HEK293 (cell line): ENCODE measurements around the gene RELT.

Source experiments
- AEBP2 ChIP-seq: fragments of 450-650 bp; formaldehyde crosslinking; IDR thresholded peaks from 2 replicates; pipeline ENCODE4 v1.5.1; 2016; ENCODE audit warnings: missing biosample characterization, missing genetic modification characterization, borderline replicate concordance
- FEZF1 ChIP-seq: fragments of 450-650 bp; formaldehyde crosslinking; IDR thresholded peaks from 2 replicates; pipeline ENCODE4 v1.5.1; 2016; ENCODE audit warnings: missing biosample characterization, missing genetic modification characterization
- KLF7 ChIP-seq: fragments of 450-650 bp; formaldehyde crosslinking; IDR thresholded peaks from 2 replicates; pipeline ENCODE4 v1.5.1; 2016; ENCODE audit warnings: missing biosample characterization, missing genetic modification characterization, borderline replicate concordance
- PATZ1 ChIP-seq: fragments of 450-650 bp; formaldehyde crosslinking; IDR thresholded peaks from 2 replicates; pipeline ENCODE4 v1.5.1; 2016; ENCODE audit warnings: missing biosample characterization, missing genetic modification characterization
- PBX3 ChIP-seq: sonication (generic); formaldehyde crosslinking; IDR thresholded peaks from 2 replicates; pipeline ENCODE4 v1.8.1; 2022; ENCODE audit warnings: mild to moderate bottlenecking, moderate library complexity, missing genetic modification reagents
- PRDM6 ChIP-seq: fragments of 450-650 bp; formaldehyde crosslinking; IDR thresholded peaks from 2 replicates; pipeline ENCODE4 v1.5.1; 2017; ENCODE audit warnings: missing biosample characterization, missing genetic modification characterization
- TCF7L2 ChIP-seq: IDR thresholded peaks from 2 replicates; pipeline ENCODE4 v1.6.1; 2011; ENCODE audit warnings: low read depth, mild to moderate bottlenecking, inconsistent platforms, low read length, moderate library complexity, borderline replicate concordance
- YY1 ChIP-seq: fragments of 450-650 bp; formaldehyde crosslinking; IDR thresholded peaks from 2 replicates; pipeline ENCODE4 v1.5.1; 2018; ENCODE audit warnings: missing biosample characterization, missing genetic modification characterization
- YY2 ChIP-seq: fragments of 450-650 bp; formaldehyde crosslinking; IDR thresholded peaks from 2 replicates; pipeline ENCODE4 v1.5.1; 2016; ENCODE audit warnings: missing biosample characterization, missing genetic modification characterization
- ZBTB1 ChIP-seq: fragments of 450-650 bp; formaldehyde crosslinking; IDR thresholded peaks from 2 replicates; pipeline ENCODE4 v1.5.1; 2016; ENCODE audit warnings: missing biosample characterization, missing genetic modification characterization
- ZBTB44 ChIP-seq: fragments of 450-650 bp; IDR thresholded peaks from 2 replicates; pipeline ENCODE4 v1.5.1; 2018; ENCODE audit warnings: missing biosample characterization, mild to moderate bottlenecking, missing genetic modification characterization
- ZIC2 ChIP-seq: fragments of 450-650 bp; formaldehyde crosslinking; IDR thresholded peaks from 2 replicates; pipeline ENCODE4 v1.5.1; 2016; ENCODE audit warnings: missing biosample characterization, missing genetic modification characterization
- ZNF114 ChIP-seq: fragments of 450-650 bp; formaldehyde crosslinking; IDR thresholded peaks from 2 replicates; pipeline ENCODE4 v1.5.0; 2017; ENCODE audit warnings: missing biosample characterization, missing genetic modification characterization
- ZNF133 ChIP-seq: fragments of 450-650 bp; formaldehyde crosslinking; IDR thresholded peaks from 2 replicates; pipeline ENCODE4 v1.5.1; 2016; ENCODE audit warnings: missing biosample characterization, missing genetic modification characterization
- ZNF169 ChIP-seq: fragments of 450-650 bp; formaldehyde crosslinking; IDR thresholded peaks from 2 replicates; pipeline ENCODE4 v1.5.1; 2016; ENCODE audit warnings: missing biosample characterization, missing genetic modification characterization
- ZNF280D ChIP-seq: fragments of 450-650 bp; formaldehyde crosslinking; IDR thresholded peaks from 2 replicates; pipeline ENCODE4 v1.5.1; 2016; ENCODE audit warnings: missing biosample characterization, missing genetic modification characterization
- ZNF549 ChIP-seq: fragments of 450-650 bp; IDR thresholded peaks from 2 replicates; pipeline ENCODE4 v1.5.1; 2018; ENCODE audit warnings: missing biosample characterization, missing genetic modification characterization, mild to moderate bottlenecking, inconsistent platforms, moderate library complexity
- ZNF571 ChIP-seq: fragments of 450-650 bp; formaldehyde crosslinking; IDR thresholded peaks from 2 replicates; pipeline ENCODE4 v1.5.0; 2017; ENCODE audit warnings: missing biosample characterization, missing genetic modification characterization
- ZNF580 ChIP-seq: fragments of 450-650 bp; formaldehyde crosslinking; IDR thresholded peaks from 2 replicates; pipeline ENCODE4 v1.5.1; 2016; ENCODE audit warnings: missing biosample characterization, missing genetic modification characterization
- ZNF585B ChIP-seq: fragments of 450-650 bp; formaldehyde crosslinking; IDR thresholded peaks from 2 replicates; pipeline ENCODE4 v1.5.1; 2016; ENCODE audit warnings: missing biosample characterization, missing genetic modification characterization
- ZNF670 ChIP-seq: fragments of 450-650 bp; formaldehyde crosslinking; IDR thresholded peaks from 2 replicates; pipeline ENCODE4 v1.5.1; 2016; ENCODE audit warnings: missing biosample characterization, missing genetic modification characterization, low read depth
- ZNF777 ChIP-seq: fragments of 450-650 bp; formaldehyde crosslinking; IDR thresholded peaks from 2 replicates; pipeline ENCODE4 v1.5.1; 2017; ENCODE audit warnings: missing biosample characterization, missing genetic modification characterization, borderline replicate concordance
- ZNF792 ChIP-seq: fragments of 450-650 bp; formaldehyde crosslinking; IDR thresholded peaks from 2 replicates; pipeline ENCODE4 v1.5.1; 2016; ENCODE audit warnings: missing biosample characterization, missing genetic modification characterization
- ZNF843 ChIP-seq: fragments of 450-650 bp; formaldehyde crosslinking; IDR thresholded peaks from 2 replicates; pipeline ENCODE4 v1.5.1; 2016; ENCODE audit warnings: missing biosample characterization, missing genetic modification characterization
- ZSCAN23 ChIP-seq: fragments of 450-650 bp; formaldehyde crosslinking; IDR thresholded peaks from 2 replicates; pipeline ENCODE4 v1.5.1; 2016; ENCODE audit warnings: missing biosample characterization, missing genetic modification characterization
- ZSCAN5A ChIP-seq: fragments of 450-650 bp; formaldehyde crosslinking; IDR thresholded peaks from 2 replicates; pipeline ENCODE4 v1.5.1; 2016; ENCODE audit warnings: missing biosample characterization, missing genetic modification characterization

Gene RELT

GRCh38 chr11:73376803-73377629 lies 817 bp downstream of the RELT start (continued):
- TF ChIP-seq ZNF843 (tag by site-specific recombination) (peak; percentile 77), ZBTB44 (tag by site-specific recombination) (no peak), ZSCAN5A (tag by site-specific recombination) (no peak), ZNF549 (tag by site-specific recombination) (no peak), ZSCAN23 (tag by site-specific recombination) (no peak), YY1 (tag by site-specific recombination) (no peak; the same call in 1 of the 2 replicates), YY2 (tag by site-specific recombination) (peak; percentile 79; the same call in 1 of the 2 replicates), ZNF792 (tag by site-specific recombination) (0 out of 2 replicates have a peak, but pooled peaks have one; percentile 62), ZNF777 (tag by site-specific recombination) (no peak), AEBP2 (tag by site-specific recombination) (no peak), ZBTB1 (peak; percentile 96), ZNF114 (tag by site-specific recombination) (no peak), ZNF133 (tag by site-specific recombination) (no peak), FEZF1 (tag by site-specific recombination) (0 out of 2 replicates have a peak, but pooled peaks have one; percentile 15), TCF7L2 (no peak), ZNF280D (tag by site-specific recombination) (peak; percentile 83; the same call in 1 of the 2 replicates), ZNF169 (peak; percentile 80; the same call in 1 of the 2 replicates), PRDM6 (tag by site-specific recombination) (no peak), KLF7 (tag by site-specific recombination) (peak; percentile 37; the same call in 1 of the 2 replicates), ZNF580 (peak; percentile 32; the same call in 1 of the 2 replicates), PATZ1 (tag by site-specific recombination) (peak; percentile 92), ZNF585B (tag by site-specific recombination) (no peak), ZIC2 (tag by site-specific recombination) (peak; percentile 92), ZNF571 (tag by site-specific recombination) (no peak), PBX3 (CRISPR knock-in tag) (no peak), ZNF670 (tag by site-specific recombination) (no peak)
